ENCODE measurements around the gene ST8SIA1.

Gene ST8SIA1

GRCh38 chr12:22329621-22330020, 4.9 kb downstream of the ST8SIA1 start:
- H3K4me1 ChIP-seq (ENCODE audit: control insufficient read depth, insufficient read depth, low read length): no peaks in the 10 kb centered on the region
- H3K27ac ChIP-seq (ENCODE audit: extremely low read depth, low read depth, low read length): no peak overlapping the region
- no peak overlapping the region for H3K4me3 ChIP-seq (ENCODE audit: low read depth, low read length)
- no peaks in the 10 kb centered on the region for H3K36me3 ChIP-seq (ENCODE audit: control insufficient read depth in 2 of 2, insufficient read depth in 1 of 2, low read length in 2 of 2)
- no peaks in the 10 kb centered on the region for H3K9me3 ChIP-seq (ENCODE audit: control insufficient read depth, insufficient read depth, low read depth, low read length)
- TF ChIP-seq ZFHX2 (tag by site-specific recombination; conservative IDR thresholded peaks at IDR 0.05) (no peak), RBAK (tag by site-specific recombination; IDR thresholded peaks at IDR 0.05) (no peak), ZFP41 (tag by site-specific recombination; IDR thresholded peaks at IDR 0.05; ENCODE audit: borderline replicate concordance) (no peak), ZNF214 (tag by site-specific recombination; IDR thresholded peaks at IDR 0.05; ENCODE audit: borderline replicate concordance) (no peak), GLI4 (tag by site-specific recombination; IDR thresholded peaks at IDR 0.05) (no peak), ZNF174 (tag by site-specific recombination; IDR thresholded peaks at IDR 0.05) (no peak), GLIS1 (tag by site-specific recombination; IDR thresholded peaks at IDR 0.05) (no peak), ZNF155 (tag by site-specific recombination; IDR thresholded peaks at IDR 0.05) (no peak), ZNF544 (tag by site-specific recombination; IDR thresholded peaks at IDR 0.05) (no peak), ZNF837 (tag by site-specific recombination; IDR thresholded peaks at IDR 0.05) (no peak), ZSCAN30 (tag by site-specific recombination; IDR thresholded peaks at IDR 0.05) (no peak), ZNF169 (tag by site-specific recombination; IDR thresholded peaks at IDR 0.05) (no peak), ZBTB21 (tag by site-specific recombination; IDR thresholded peaks at IDR 0.05) (no peak), ZNF114 (tag by site-specific recombination; IDR thresholded peaks at IDR 0.05) (no peak), BCL11A (tag by site-specific recombination; IDR thresholded peaks at IDR 0.05; ENCODE audit: low read depth) (no peak), SP3 (tag by site-specific recombination; IDR thresholded peaks at IDR 0.05) (no peak), PRDM2 (tag by site-specific recombination; IDR thresholded peaks at IDR 0.05; ENCODE audit: borderline replicate concordance) (no peak), IKZF3 (tag by site-specific recombination; IDR thresholded peaks at IDR 0.05) (no peak)
- CTCF ChIA-PET: interaction anchor here (1.1 kb wide), 1 partner anchor 274 kb away, joined by 3 read pairs; no protein-coding TSS in a partner anchor
- POLR2A ChIA-PET: no interaction called here

GRCh38 chr12:22325218-22325617, 9.3 kb downstream of the ST8SIA1 start:
- CTCF ChIA-PET: no interaction called here
- POLR2A ChIA-PET: no interaction called here
- TF ChIP-seq ZNF664 (tag by site-specific recombination; IDR thresholded peaks at IDR 0.05) (no peak), ZNF777 (tag by site-specific recombination; IDR thresholded peaks at IDR 0.05; ENCODE audit: borderline replicate concordance) (no peak), ZBTB44 (tag by site-specific recombination; IDR thresholded peaks at IDR 0.05) (no peak), SP7 (tag by site-specific recombination; IDR thresholded peaks at IDR 0.05) (no peak), ZNF335 (tag by site-specific recombination; conservative IDR thresholded peaks at IDR 0.05) (no peak), RBAK (tag by site-specific recombination; IDR thresholded peaks at IDR 0.05) (no peak), ZBTB20 (tag by site-specific recombination; IDR thresholded peaks at IDR 0.05) (no peak), OSR2 (tag by site-specific recombination; IDR thresholded peaks at IDR 0.05) (no peak), ZNF132 (tag by site-specific recombination; IDR thresholded peaks at IDR 0.05; ENCODE audit: borderline replicate concordance) (no peak)
- no peaks in the 10 kb centered on the region for H3K4me1 ChIP-seq (ENCODE audit: control insufficient read depth, insufficient read depth, low read length)
- H3K27ac ChIP-seq (ENCODE audit: extremely low read depth, low read depth, low read length): no peak overlapping the region
- no peaks in the 10 kb centered on the region for H3K36me3 ChIP-seq (ENCODE audit: control insufficient read depth in 2 of 2, insufficient read depth in 1 of 2, low read length in 2 of 2)
- H3K9me3 ChIP-seq (ENCODE audit: control insufficient read depth, insufficient read depth, low read depth, low read length): no peaks in the 10 kb centered on the region
- H3K4me3 ChIP-seq (ENCODE audit: low read depth, low read length): no peak overlapping the region
